SJCRH30 (cell line): ENCODE data around the gene LRP1B. TPM values are rescaled to one million over a fixed set of nuclear protein-coding genes. Genes with fewer than 3 reads are reported as not detected.

Experiments used
- DNase-seq, 2 experiments: peaks; one replicate each; pipeline ENCODE4 v3.0.0-alpha.2; 2015 to 2020
- H3K27ac ChIP-seq: fragments of 250-450 bp; sonication (Bioruptor Pico); 2 replicates; pipeline ENCODE4 v1.5.1; 2020; ENCODE audit warnings: mild to moderate bottlenecking, moderate library complexity
- H3K27me3 ChIP-seq: fragments of 250-450 bp; sonication (Bioruptor Pico); 2 replicates; pipeline ENCODE4 v1.5.1; 2020; ENCODE audit warnings: mild to moderate bottlenecking, moderate library complexity
- H3K36me3 ChIP-seq: fragments of 250-450 bp; sonication (Bioruptor Pico); 2 replicates; pipeline ENCODE4 v1.5.1; 2020; ENCODE audit warnings: mild to moderate bottlenecking, moderate library complexity
- H3K4me1 ChIP-seq: fragments of 250-450 bp; sonication (Bioruptor Pico); 2 replicates; pipeline ENCODE4 v1.5.1; 2020; ENCODE audit warnings: mild to moderate bottlenecking, moderate library complexity
- H3K4me3 ChIP-seq: fragments of 250-450 bp; sonication (Bioruptor Pico); 2 replicates; pipeline ENCODE4 v1.5.1; 2020; ENCODE audit warnings: mild to moderate bottlenecking, moderate library complexity
- H3K9me3 ChIP-seq: fragments of 250-450 bp; sonication (Bioruptor Pico); replicated peaks from 2 replicates; pipeline ENCODE4 v1.5.1; 2020; ENCODE audit warnings: mild to moderate bottlenecking, moderate library complexity
- total RNA-seq: library from RNA; depleted of rRNA; stranded (reverse); fragments of >200 nt; shearing (Covaris generic); gene quantifications from 2 replicates; pipeline ENCODE4 v1.2.3, GENCODE V29; 2014

LRP1B gene
- total RNA-seq, 1 experiment from 2014 or later, result 7.5 TPM

GRCh38 chr2:141968433-141968832, 162.4 kb downstream of the LRP1B start:
- Histone ChIP-seq H3K4me1 (no peaks in the 10 kb centered on the region), H3K36me3 (no peaks in the 10 kb centered on the region), H3K4me3 (no peak overlapping the region), H3K27me3 (no peaks in the 10 kb centered on the region), H3K9me3 (no peaks in the 10 kb centered on the region), H3K27ac (no peak overlapping the region)
- no peak for DNase-seq

DNA sequence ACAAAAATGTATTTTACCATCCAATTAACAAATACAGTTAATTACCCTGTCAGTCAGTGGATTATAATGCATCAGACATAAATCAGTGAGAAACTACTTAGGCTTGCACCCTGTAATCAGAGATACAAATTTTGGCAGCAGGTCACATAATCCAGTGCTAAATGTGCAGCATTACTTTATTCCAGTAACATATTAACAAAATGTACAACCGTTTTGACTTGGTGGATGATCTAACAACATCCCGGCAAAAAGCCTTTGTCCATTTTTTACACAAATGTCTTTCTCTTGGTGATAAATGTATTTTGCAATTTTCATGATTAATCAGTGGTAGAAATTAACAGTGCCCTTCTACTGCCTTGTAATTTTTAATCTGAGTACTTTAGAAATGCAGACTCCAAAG, 162.8 kb downstream of the LRP1B start:
- H3K27me3 ChIP-seq, result no peaks in the 10 kb centered on the region
- DNase-seq, result no peak
- H3K9me3 ChIP-seq, result no peaks in the 10 kb centered on the region
- no peaks in the 10 kb centered on the region for H3K4me1 ChIP-seq
- no peaks in the 10 kb centered on the region for H3K36me3 ChIP-seq
- H3K4me3 ChIP-seq, result no peak overlapping the region
- H3K27ac ChIP-seq, result no peak overlapping the region

DNA sequence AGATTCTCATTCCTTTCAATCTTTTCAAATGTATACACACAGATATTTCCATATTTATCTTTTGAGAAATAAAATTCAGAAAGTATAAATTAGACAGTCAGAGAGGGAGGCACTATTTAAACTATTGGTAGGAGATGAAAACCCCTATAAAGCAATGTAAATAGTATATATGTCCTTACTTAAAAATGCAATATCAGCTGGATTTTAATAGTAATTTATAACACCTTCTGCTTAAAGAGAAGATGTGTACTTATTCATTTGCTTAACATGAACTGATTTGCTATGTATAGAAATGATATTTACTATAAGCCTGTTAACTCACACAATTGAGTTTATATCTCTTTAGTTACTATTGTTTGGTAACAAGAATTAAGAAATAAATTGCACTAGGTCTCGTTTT, 163.3 kb downstream of the LRP1B start:
- no peak for DNase-seq
- no peak overlapping the region for H3K4me3 ChIP-seq
- H3K27me3 ChIP-seq, result no peaks in the 10 kb centered on the region
- H3K9me3 ChIP-seq, result no peaks in the 10 kb centered on the region; the same call in 1 of the 2 replicates
- no peaks in the 10 kb centered on the region for H3K4me1 ChIP-seq
- H3K27ac ChIP-seq, result no peak overlapping the region
- no peaks in the 10 kb centered on the region for H3K36me3 ChIP-seq

- Histone ChIP-seq H3K9me3 (no peaks in the 10 kb centered on the region; the same call in 1 of the 2 replicates), H3K36me3 (no peaks in the 10 kb centered on the region), H3K4me3 (no peak overlapping the region), H3K4me1 (no peaks in the 10 kb centered on the region), H3K27me3 (no peaks in the 10 kb centered on the region), H3K27ac (no peak overlapping the region)
- DNase-seq, result no peak
Observed at GRCh38 chr2:141959941-141960340, 170.9 kb downstream of the LRP1B start.

- no peaks in the 10 kb centered on the region for H3K27me3 ChIP-seq
Observed at GRCh38 chr2:141959016-141959415, 171.8 kb downstream of the LRP1B start.

GRCh38 chr2:141957827-141958450, 172.9 kb downstream of the LRP1B start:
- Histone ChIP-seq H3K4me3 (no peak overlapping the region), H3K27me3 (no peaks in the 10 kb centered on the region), H3K4me1 (no peaks in the 10 kb centered on the region), H3K36me3 (no peaks in the 10 kb centered on the region), H3K27ac (no peak overlapping the region), H3K9me3 (no peaks in the 10 kb centered on the region; the same call in 1 of the 2 replicates)
- no peak for DNase-seq

More at GRCh38 chr2:141959016-141959415, 171.8 kb downstream of the LRP1B start:
- Histone ChIP-seq H3K9me3 (no peaks in the 10 kb centered on the region; the same call in 1 of the 2 replicates), H3K4me3 (no peak overlapping the region), H3K36me3 (no peaks in the 10 kb centered on the region), H3K4me1 (no peaks in the 10 kb centered on the region), H3K27ac (no peak overlapping the region)
- DNase-seq, result no peak

DNA sequence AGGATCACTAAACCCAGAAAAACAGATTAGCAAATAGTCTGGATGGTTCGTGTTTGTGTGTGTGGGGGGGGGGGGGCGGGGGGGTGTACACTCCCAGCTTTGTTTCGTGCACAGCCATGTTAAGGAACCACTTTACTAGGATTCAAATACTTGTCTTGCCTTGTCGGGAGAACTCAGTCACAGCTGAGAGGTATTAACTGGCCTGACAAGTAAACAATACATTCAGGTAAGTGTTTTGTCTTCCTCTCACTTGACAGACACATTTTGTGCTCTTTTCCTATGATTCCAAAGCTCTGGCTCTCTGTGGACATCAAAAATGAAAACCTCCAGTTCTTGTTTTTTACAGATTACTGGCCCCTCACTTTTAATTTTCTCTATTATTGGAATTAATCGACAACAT, 173.5 kb downstream of the LRP1B start:
- Histone ChIP-seq H3K27ac (no peak overlapping the region), H3K4me3 (no peak overlapping the region), H3K9me3 (no peaks in the 10 kb centered on the region), H3K4me1 (no peaks in the 10 kb centered on the region), H3K27me3 (no peaks in the 10 kb centered on the region), H3K36me3 (no peaks in the 10 kb centered on the region)
- DNase-seq, result no peak

GRCh38 chr2:141947396-141948114, 183.3 kb downstream of the LRP1B start:
- DNase-seq, result peak in 1 of 2 experiments; percentile 7
- Histone ChIP-seq H3K4me3 (no peak overlapping the region), H3K27me3 (no peaks in the 10 kb centered on the region), H3K36me3 (no peaks in the 10 kb centered on the region), H3K9me3 (no peaks in the 10 kb centered on the region), H3K4me1 (no peaks in the 10 kb centered on the region), H3K27ac (no peak overlapping the region)

DNA sequence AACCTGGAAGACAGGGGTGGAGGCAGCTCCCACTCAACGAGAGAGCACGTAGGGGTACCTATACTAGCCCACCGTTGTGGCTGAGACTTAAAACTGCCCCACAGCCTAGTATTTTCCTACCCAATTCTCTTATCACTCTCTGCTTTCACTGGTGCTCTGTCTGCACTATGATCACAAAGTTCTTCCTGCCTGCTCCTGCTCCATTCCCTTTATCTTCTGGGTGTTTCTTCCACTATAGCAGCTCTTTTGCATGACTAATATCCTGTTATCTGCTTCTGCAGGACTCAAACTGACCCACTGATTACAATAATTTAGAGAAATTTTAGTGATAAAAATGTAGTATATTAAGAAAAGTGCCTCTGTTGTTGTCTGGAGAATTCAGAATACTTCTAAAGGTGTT, 184.8 kb downstream of the LRP1B start:
- H3K9me3 ChIP-seq, result no peaks in the 10 kb centered on the region
- DNase-seq, result no peak

GRCh38 chr2:141943918-141944317, 186.9 kb downstream of the LRP1B start:
- H3K27ac ChIP-seq, result no peak overlapping the region
- 0 out of 2 replicates have a peak, but pooled peaks cover 4% of the 10 kb centered on the region for H3K4me1 ChIP-seq
- no peaks in the 10 kb centered on the region for H3K27me3 ChIP-seq
- no peak overlapping the region for H3K4me3 ChIP-seq
- no peaks in the 10 kb centered on the region for H3K36me3 ChIP-seq
- H3K9me3 ChIP-seq, result no peaks in the 10 kb centered on the region
- DNase-seq, result no peak

More for the DNA sequence above, 184.8 kb downstream of the LRP1B start:
- no peak overlapping the region for H3K4me3 ChIP-seq
- no peak overlapping the region for H3K27ac ChIP-seq
- H3K4me1 ChIP-seq, result no peaks in the 10 kb centered on the region
- no peaks in the 10 kb centered on the region for H3K27me3 ChIP-seq
- no peaks in the 10 kb centered on the region for H3K36me3 ChIP-seq

- Histone ChIP-seq H3K27me3 (no peaks in the 10 kb centered on the region), H3K36me3 (no peaks in the 10 kb centered on the region), H3K9me3 (no peaks in the 10 kb centered on the region; the same call in 1 of the 2 replicates), H3K4me1 (0 out of 2 replicates have a peak, but pooled peaks cover 4% of the 10 kb centered on the region), H3K27ac (no peak overlapping the region), H3K4me3 (no peak overlapping the region)
- peak in 1 of 2 experiments; percentile 20 for DNase-seq
Observed at GRCh38 chr2:141942006-141942789, 188.6 kb downstream of the LRP1B start.

GRCh38 chr2:141941210-141941714, 189.6 kb downstream of the LRP1B start:
- 0 out of 2 replicates have a peak, but pooled peaks cover 4% of the 10 kb centered on the region for H3K4me1 ChIP-seq
- H3K36me3 ChIP-seq, result no peaks in the 10 kb centered on the region
- H3K9me3 ChIP-seq, result no peaks in the 10 kb centered on the region; the same call in 1 of the 2 replicates
- H3K27ac ChIP-seq, result no peak overlapping the region
- no peak for DNase-seq
- H3K4me3 ChIP-seq, result no peak overlapping the region
- H3K27me3 ChIP-seq, result no peaks in the 10 kb centered on the region

DNA sequence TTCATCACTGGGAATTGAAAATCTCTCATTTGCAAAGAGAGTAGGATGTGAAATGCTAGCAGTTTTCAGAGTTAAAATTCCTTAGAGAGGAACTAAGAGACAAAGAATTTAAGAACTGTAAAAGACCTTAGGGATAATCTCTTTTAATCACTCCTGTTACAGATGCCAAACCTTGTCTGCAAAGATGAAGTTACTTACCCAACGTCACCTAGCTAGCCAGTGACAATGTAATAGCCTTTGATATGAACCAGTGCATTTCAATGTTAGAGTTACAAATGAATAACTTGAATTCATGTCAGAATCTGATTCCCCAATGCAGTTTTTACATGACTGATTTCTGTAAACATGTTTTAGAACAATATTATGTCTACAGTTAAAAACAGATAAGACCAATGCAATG, 190.1 kb downstream of the LRP1B start:
- DNase-seq, result no peak
- Histone ChIP-seq H3K9me3 (no peaks in the 10 kb centered on the region; the same call in 1 of the 2 replicates), H3K4me3 (no peak overlapping the region), H3K27ac (no peak overlapping the region), H3K4me1 (0 out of 2 replicates have a peak, but pooled peaks cover 4% of the 10 kb centered on the region), H3K36me3 (no peaks in the 10 kb centered on the region), H3K27me3 (no peaks in the 10 kb centered on the region)

DNA sequence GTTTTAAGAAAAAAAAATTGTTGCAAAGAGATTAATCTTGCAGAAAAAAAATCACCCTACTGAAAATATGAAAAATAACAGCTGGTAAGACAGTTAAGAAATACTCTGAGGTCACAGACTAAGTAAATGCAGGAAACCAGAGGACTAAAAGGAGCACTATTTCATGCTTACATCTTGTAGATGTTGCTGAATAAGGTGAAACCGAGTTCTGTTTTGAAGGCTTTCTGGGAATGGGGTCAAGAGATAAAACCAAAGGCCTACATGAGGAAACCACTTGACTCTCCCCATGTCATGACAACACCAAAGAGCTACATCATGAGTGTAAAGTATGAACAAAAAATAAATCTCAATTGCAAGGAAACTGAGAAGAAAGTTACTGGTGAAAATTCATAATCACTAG, 197.6 kb downstream of the LRP1B start:
- H3K36me3 ChIP-seq, result no peaks in the 10 kb centered on the region
- H3K4me3 ChIP-seq, result no peak overlapping the region
- no peaks in the 10 kb centered on the region; the same call in 1 of the 2 replicates for H3K9me3 ChIP-seq
- no peaks in the 10 kb centered on the region for H3K4me1 ChIP-seq
- no peak overlapping the region for H3K27ac ChIP-seq
- no peak for DNase-seq
- no peaks in the 10 kb centered on the region for H3K27me3 ChIP-seq

- Histone ChIP-seq H3K27ac (no peak overlapping the region), H3K9me3 (no peaks in the 10 kb centered on the region), H3K27me3 (no peaks in the 10 kb centered on the region), H3K4me3 (no peak overlapping the region), H3K4me1 (no peaks in the 10 kb centered on the region), H3K36me3 (no peaks in the 10 kb centered on the region)
- DNase-seq, result no peak
Observed at GRCh38 chr2:141932261-141932660, 198.6 kb downstream of the LRP1B start.
